ENCODE data around the gene CNBD2. TPM values are rescaled to one million over a fixed set of nuclear protein-coding genes. Genes with fewer than 3 reads are reported as not detected.
A peak's percentile ranks its signal among the peaks of the same experiment; 100 is the strongest.
"Not testable (repeated sequence)": the region's sequence is repeated elsewhere in the genome, so short reads cannot be mapped to it uniquely, and the experiment has no call there.

CNBD2 gene
- total and polyA plus RNA-seq, 7 donors, result 1.7 to 14.6 (median 7.1) TPM

DNA sequence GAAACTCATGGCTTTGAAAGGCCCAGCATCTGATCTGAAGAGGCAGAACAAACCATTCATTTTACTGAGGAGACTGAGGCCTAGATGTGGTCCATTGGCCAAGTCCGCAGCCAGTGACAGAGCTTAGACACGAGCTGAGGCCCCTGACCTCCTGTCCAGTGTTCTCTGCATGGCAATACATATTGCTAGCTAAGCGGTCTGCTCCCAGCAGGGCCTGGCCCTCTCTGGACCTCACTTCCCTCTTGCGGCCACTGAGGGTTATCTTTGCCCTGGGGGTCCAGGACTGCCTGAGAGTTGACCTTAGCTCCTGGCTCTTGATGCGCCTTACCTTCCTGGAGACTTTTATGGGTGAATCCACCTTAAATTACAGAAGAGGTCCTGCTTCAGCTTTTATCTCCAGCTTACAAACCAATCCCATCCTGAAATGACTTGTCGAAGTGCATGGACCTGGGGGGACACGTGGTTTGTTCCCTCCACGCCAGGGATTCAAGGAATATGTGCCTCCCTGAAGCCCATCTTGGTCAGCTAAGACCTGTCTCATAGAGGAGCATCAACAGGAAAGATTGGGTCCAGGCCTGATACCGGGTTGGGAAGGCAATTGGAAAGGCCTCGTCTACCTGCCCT lies 75.6 kb downstream of the CNBD2 start:
- Histone ChIP-seq H3K27ac (no peak overlapping the region), H3K4me1 (peaks cover 0 to 33% (median 19%) of the 10 kb centered on the region in 4 donors), H3K27me3 (no peaks in the 10 kb centered on the region), H3K9me3 (no peaks in the 10 kb centered on the region), H3K36me3 (peaks cover 0 to 5% (median 0%) of the 10 kb centered on the region in 4 donors), H3K4me3 (no peak overlapping the region)
- intact Hi-C loops (cut with DNase I), result no loop called here
- no peak for DNase-seq
- WGBS, 2 donors, result 94 to 95% methylated on average over 10 of the region's 10 CpGs
- TF ChIP-seq CTCF (IDR thresholded peaks at IDR 0.05) (no peak), POLR2AphosphoS5 (IDR thresholded peaks at IDR 0.05) (no peak), EP300 (IDR thresholded peaks at IDR 0.05) (no peak), POLR2A (IDR thresholded peaks at IDR 0.05) (no peak)

GRCh38 chr20:36045373-36045714 lies 77.0 kb downstream of the CNBD2 start:
- WGBS, 2 donors, result 70 to 85% methylated on average over 2 of the region's 2 CpGs
- no peak for DNase-seq
- Histone ChIP-seq H3K36me3 (peaks cover 0 to 5% (median 0%) of the 10 kb centered on the region in 4 donors), H3K9me3 (no peaks in the 10 kb centered on the region), H3K27me3 (no peaks in the 10 kb centered on the region), H3K4me3 (no peak overlapping the region), H3K27ac (no peak overlapping the region), H3K4me1 (peaks cover 0 to 33% (median 19%) of the 10 kb centered on the region in 4 donors)
- TF ChIP-seq POLR2A (IDR thresholded peaks at IDR 0.05), result no peak
- intact Hi-C loops (cut with DNase I), result no loop called here

DNA sequence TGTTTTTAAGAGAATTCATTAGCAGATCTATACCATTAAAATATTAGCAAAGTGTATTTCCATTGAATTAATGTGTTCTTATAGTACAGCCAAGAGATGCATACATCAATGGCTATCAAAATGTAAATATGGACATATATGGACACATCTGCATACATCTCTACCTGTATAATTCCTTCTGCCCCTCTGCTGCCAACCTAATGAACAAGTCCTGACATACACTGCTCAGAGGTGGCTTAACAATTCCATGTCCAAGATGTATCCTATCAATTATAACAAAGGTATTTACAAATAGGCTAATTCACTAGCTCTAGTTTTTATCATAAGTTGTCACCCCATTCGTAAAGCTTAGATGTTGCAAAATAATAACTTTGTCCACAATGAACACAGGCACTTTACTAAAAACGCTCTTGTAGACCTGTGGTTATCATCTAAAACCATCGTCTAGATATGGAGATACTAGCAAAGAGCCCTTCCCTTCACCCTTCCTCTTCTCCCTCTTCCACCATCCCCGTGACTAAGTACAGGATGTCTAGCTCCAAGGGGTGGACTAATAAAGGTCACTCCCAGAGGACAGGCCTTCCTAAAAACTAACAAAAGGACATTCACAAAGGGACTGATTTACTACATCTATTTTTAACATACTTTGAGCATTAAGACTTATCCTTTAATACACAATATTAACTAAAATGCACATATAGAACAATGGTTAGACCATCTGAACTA lies 77.8 kb downstream of the CNBD2 start:
- intact Hi-C loops (cut with DNase I); H3K4me3 ChIP-seq; H3K36me3 ChIP-seq; DNase-seq; H3K27ac ChIP-seq; H3K9me3 ChIP-seq; H3K27me3 ChIP-seq: not testable (repeated sequence)
- peaks cover 0 to 36% (median 21%) of the 10 kb centered on the region in 4 donors for H3K4me1 ChIP-seq
- 77 to 78% methylated on average over 4 of the region's 4 CpGs for WGBS, 2 donors

GRCh38 chr20:36049408-36049807 lies 81.0 kb downstream of the CNBD2 start:
- H3K27ac ChIP-seq, result peak overlapping the region in 1 of 4 donors; percentile 99
- H3K27me3 ChIP-seq; H3K9me3 ChIP-seq; intact Hi-C loops (cut with DNase I); H3K36me3 ChIP-seq; DNase-seq: not testable (repeated sequence)
- peaks cover 0 to 38% (median 24%) of the 10 kb centered on the region in 4 donors for H3K4me1 ChIP-seq
- H3K4me3 ChIP-seq, result peak overlapping the region; percentile 82 to 100 (median 98)
- 0 to 3% methylated on average over 2 of the region's 2 CpGs for WGBS, 2 donors

- H3K36me3 ChIP-seq, result no peaks in the 10 kb centered on the region
- H3K27ac ChIP-seq, result peak overlapping the region; percentile 94 to 99 (median 98)
- peak; percentile 96 for DNase-seq
- H3K4me3 ChIP-seq, result peak overlapping the region; percentile 82 to 100 (median 98)
- H3K4me1 ChIP-seq, result peaks cover 0 to 34% (median 24%) of the 10 kb centered on the region in 4 donors
- H3K9me3 ChIP-seq, result no peaks in the 10 kb centered on the region
- H3K27me3 ChIP-seq, result no peaks in the 10 kb centered on the region
- intact Hi-C loops (cut with DNase I), result loop anchor here (1.0 to 5.0 kb wide), 2 partner anchors 14 to 102 kb away; partner anchors contain the start of gene EPB41L1
- TF ChIP-seq POLR2AphosphoS5 (IDR thresholded peaks at IDR 0.05) (peak; percentile 99), POLR2A (IDR thresholded peaks at IDR 0.05) (peak; percentile 97 to 98), CTCF (IDR thresholded peaks at IDR 0.05) (no peak), EP300 (IDR thresholded peaks at IDR 0.05) (no peak)
- WGBS, 2 donors, result 0% methylated on average over 75 of the region's 75 CpGs
Observed at GRCh38 chr20:36050436-36051317, 82.3 kb downstream of the CNBD2 start.

All from sigmoid colon (tissue), 7 donors.